ENCODE measurements around the gene ACTN1.

Gene ACTN1

DNA sequence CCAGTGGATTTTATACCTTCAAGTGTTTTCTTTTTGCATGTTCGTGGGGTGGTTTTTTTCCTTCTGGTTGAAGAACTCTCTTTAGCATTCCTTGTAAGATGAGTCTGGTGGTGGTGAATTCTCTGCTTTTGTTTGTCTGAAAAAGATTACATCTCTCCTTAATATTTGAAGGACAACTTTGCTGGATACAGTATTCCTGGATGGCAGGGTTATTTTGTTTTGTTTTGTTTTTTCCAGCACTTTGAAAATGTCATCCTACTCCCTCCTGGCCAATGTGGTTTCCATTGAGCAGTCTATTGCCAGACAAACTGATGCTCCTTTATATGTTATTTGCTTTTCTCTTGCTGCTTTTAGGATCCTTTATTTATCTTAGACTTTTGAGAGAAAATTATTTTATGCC, 143.0 kb downstream of the ACTN1 start:
- FAIRE-seq (no peak), DNase-seq (ENCODE audit: low spot score) (no peak)

DNA sequence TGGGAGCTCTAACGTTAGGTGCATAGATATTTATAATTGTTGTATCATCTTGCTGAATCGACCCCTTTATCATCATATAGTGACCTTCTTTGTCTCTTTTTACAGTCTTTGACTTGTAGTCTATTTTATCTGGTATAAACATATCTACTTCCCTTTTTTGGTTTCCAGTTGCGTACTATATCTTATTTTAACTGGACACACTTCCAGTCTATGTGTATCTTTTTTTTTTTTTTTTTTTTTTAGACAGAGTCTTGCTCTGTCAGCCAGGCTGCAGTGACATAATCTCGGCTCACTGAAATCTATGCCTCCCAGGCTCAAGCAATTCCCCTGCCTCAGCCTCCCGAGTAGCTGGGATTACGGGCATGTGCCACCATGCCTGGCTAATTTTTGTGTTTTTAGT, 144.3 kb downstream of the ACTN1 start:
- FAIRE-seq, result no peak
- DNase-seq (ENCODE audit: low spot score), result no peak

DNA sequence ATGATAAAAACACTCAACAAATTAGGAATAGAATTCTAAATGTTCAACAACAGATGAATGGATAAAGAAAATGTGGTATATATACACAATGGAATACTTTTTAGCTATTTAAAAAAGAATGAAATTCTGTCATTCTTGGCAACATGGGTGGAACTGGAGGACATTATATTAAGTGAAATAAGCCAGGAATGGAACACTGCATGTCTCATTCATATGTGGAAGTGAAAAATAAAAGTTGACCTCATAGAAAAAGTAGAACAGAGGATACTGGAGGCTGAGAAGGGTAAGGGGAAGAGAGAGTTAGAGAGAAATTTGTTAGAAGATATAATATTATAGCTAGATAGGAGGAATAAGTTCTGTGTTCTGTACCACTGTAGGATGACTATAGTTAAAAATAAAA, 150.4 kb downstream of the ACTN1 start:
- DNase-seq (ENCODE audit: low spot score) (no peak), FAIRE-seq (no peak)

DNA sequence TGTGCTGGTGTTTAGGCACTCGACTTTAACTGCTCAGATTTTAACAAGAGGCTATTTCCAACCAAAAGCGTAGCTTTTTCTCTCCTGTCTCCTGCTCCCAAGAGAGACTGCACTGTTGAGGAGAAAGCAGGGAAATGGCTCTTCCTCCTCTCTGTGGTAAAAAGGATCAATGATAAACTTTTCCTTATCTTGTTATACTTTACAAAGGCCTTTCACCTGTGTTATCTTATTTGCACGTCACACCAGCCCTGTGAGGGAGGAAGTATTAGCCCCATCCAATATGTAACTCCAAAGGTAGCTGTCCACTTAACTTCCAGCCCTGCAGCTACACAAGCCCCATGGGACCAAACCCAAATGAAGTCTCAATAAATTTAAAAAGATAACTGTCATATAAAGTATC, 153.4 kb downstream of the ACTN1 start:
- FAIRE-seq (no peak), DNase-seq (ENCODE audit: low spot score) (no peak)

DNA sequence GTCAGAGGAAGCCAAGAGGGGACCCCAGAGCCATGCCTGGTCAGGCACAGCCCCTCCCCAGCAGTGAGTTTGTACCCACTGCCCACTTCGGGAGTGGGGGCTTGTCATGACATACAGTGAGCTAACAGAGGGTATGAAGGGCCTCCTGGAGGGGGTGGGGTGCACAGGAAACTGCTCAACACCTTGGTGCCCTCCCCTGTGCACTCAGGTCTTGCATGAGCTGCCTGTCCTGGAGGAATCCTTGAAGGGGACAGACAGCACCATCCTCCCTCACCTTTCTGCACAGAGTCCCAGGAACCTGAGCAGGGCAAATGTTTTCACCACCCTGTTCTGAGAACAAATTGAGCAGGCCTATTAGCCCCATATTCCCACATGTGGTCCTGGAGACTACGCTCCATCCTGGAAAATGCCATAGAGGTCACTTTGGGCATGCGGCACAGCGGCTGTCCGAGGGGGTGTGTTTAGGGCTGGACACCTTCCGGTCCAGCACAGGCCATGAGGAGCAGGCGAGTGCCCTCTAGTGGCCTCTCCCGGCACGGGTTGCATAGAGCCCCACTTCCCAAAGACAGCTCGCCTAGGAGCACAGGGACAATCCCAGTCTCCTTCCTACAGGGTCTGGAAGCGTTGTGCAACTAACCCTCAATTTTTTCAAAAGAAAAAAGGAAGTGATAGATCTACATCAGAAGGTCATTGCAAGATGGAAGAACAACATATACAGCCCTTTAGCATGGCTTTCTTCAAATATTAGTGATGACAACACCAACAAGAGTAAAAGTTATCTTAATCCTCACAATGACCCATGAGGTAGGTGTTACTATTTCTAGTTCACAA, 154.4 kb downstream of the ACTN1 start:
- DNase-seq (ENCODE audit: low spot score), result peak; percentile 54
- FAIRE-seq, result no peak

DNA sequence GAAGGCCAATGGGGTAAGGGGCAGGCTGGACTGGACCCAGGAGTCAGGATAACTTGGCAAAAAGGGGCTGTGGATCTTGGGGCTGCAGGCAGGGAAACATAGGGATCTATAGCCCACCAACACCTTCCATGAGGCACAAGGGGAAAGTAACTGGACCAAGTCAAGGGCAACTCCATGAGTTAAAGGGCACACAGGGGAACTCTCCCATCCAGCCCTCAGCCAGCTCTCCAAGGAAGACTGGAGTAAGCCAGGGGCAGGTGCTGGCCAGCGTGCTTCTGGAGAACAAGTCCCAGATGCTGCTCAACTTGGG, 154.9 kb downstream of the ACTN1 start:
- FAIRE-seq (no peak), DNase-seq (ENCODE audit: low spot score) (no peak)
